Peyer's patch (tissue), 4 donors: ENCODE measurements around the gene CD2AP. TPM values are rescaled to one million over a fixed set of nuclear protein-coding genes. Genes with fewer than 3 reads are reported as not detected.

Experiments used
- DNase-seq, 3 donors: peaks; one replicate each; pipeline ENCODE4 v3.0.0-alpha.2; 2017 to 2019
- H3K27ac ChIP-seq, 4 donors: fragments of 200-600 bp; sonication (generic); one replicate each; pipeline ENCODE4 v1.5.1; 2016 to 2019
- H3K27me3 ChIP-seq, 2 donors: fragments of 200-600 bp; sonication (generic); one replicate each; pipeline ENCODE4 v1.5.1; 2019
- H3K36me3 ChIP-seq, 3 donors: fragments of 200-600 bp; sonication (generic); one replicate each; pipeline ENCODE4 v1.5.1; 2016 to 2019
- H3K4me1 ChIP-seq, 4 donors: fragments of 200-600 bp; sonication (generic); one replicate each; pipeline ENCODE4 v1.5.1; 2016 to 2019
- H3K4me3 ChIP-seq, 4 donors: fragments of 200-600 bp; sonication (generic); 1 replicate in 3 of 4; 2 replicates in 1 of 4; pipeline ENCODE4 v1.5.1; 2016 to 2019; ENCODE audit warnings: mild to moderate bottlenecking in 1 of 4
- H3K9me3 ChIP-seq, 4 donors: fragments of 200-600 bp; sonication (generic); one replicate each; pipeline ENCODE4 v1.5.1; 2016 to 2019; ENCODE audit warnings: mild to moderate bottlenecking in 1 of 4
- POLR2A ChIP-seq, 2 donors: fragments of 450-650 bp; IDR thresholded peaks; one replicate each; pipeline ENCODE4 v1.5.1; 2017; ENCODE audit warnings: antibody characterized with exemption in 2 of 2, mild to moderate bottlenecking in 2 of 2, moderate library complexity in 2 of 2
- total RNA-seq, 4 donors: library from RNA; depleted of rRNA; stranded (reverse); fragments of >200 nt; gene quantifications; one replicate each; pipeline ENCODE4 v1.1.0, GENCODE V29; 2016
- TF ChIP-seq, protein P1 (sequence below), 6 experiments: fragments of 450-650 bp in 4 of 6; fragments of 200-600 bp in 2 of 6; sonication (generic) in 1 of 6; IDR thresholded peaks; one replicate each; pipeline ENCODE4 v1.5.1; 2017 to 2019; ENCODE audit warnings: antibody characterized with exemption in 6 of 6, mild to moderate bottlenecking in 3 of 6, moderate library complexity in 1 of 6

Gene CD2AP
- total RNA-seq, 4 donors from 2014 or later: 59.4 to 151 (median 96.8) TPM

DNA sequence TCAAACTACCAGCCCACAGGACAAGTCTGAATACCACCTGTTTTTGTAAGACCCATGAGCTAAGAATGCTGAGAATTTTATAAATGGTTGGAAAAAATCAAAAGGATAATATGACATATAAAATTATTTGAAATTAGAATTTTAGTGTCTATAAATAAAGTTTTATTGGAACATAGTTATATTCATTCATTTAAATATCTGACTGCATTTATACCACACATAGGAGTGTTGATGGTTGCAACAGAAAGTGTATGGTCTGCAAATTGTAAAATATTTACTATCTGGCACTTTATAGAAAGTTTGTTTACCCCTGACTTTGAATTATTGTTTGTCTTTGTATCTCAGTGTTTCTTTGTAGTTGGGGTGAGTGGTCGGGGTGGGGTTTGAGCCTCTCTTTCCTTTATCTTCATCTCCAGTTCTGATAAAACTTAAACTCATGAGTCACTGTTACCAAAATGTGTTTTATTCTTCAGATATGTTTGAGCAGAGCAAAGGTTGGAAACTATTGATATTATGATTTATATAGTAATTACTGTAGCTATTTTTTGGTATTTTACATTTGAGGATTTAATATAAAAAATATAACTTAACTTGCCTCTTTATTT, 55.5 kb downstream of the CD2AP start:
- TF ChIP-seq POLR2A (IDR thresholded peaks at IDR 0.05): no peak
- TF ChIP-seq, protein P1, sequence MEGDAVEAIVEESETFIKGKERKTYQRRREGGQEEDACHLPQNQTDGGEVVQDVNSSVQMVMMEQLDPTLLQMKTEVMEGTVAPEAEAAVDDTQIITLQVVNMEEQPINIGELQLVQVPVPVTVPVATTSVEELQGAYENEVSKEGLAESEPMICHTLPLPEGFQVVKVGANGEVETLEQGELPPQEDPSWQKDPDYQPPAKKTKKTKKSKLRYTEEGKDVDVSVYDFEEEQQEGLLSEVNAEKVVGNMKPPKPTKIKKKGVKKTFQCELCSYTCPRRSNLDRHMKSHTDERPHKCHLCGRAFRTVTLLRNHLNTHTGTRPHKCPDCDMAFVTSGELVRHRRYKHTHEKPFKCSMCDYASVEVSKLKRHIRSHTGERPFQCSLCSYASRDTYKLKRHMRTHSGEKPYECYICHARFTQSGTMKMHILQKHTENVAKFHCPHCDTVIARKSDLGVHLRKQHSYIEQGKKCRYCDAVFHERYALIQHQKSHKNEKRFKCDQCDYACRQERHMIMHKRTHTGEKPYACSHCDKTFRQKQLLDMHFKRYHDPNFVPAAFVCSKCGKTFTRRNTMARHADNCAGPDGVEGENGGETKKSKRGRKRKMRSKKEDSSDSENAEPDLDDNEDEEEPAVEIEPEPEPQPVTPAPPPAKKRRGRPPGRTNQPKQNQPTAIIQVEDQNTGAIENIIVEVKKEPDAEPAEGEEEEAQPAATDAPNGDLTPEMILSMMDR (IDR thresholded peaks at IDR 0.05): no peak
- Histone ChIP-seq H3K4me3 (no peak overlapping the region), H3K4me1 (no peaks in the 10 kb centered on the region), H3K27ac (no peak overlapping the region), H3K9me3 (no peaks in the 10 kb centered on the region), H3K36me3 (peaks cover 0 to 18% (median 0%) of the 10 kb centered on the region in 3 donors), H3K27me3 (no peaks in the 10 kb centered on the region)
- DNase-seq: no peak

GRCh38 chr6:47534063-47534462, 56.5 kb downstream of the CD2AP start:
- H3K36me3 ChIP-seq: peaks cover 0 to 25% (median 0%) of the 10 kb centered on the region in 3 donors
- DNase-seq: no peak
- no peak for TF ChIP-seq POLR2A (IDR thresholded peaks at IDR 0.05)
- TF ChIP-seq, protein P1 (IDR thresholded peaks at IDR 0.05): no peak
- H3K27ac ChIP-seq: no peak overlapping the region
- no peaks in the 10 kb centered on the region for H3K4me1 ChIP-seq
- H3K27me3 ChIP-seq: no peaks in the 10 kb centered on the region
- H3K4me3 ChIP-seq: no peak overlapping the region
- H3K9me3 ChIP-seq: no peaks in the 10 kb centered on the region

- H3K36me3 ChIP-seq: peaks cover 0 to 25% (median 0%) of the 10 kb centered on the region in 3 donors
- H3K9me3 ChIP-seq: no peaks in the 10 kb centered on the region
- H3K27ac ChIP-seq: no peak overlapping the region
- H3K27me3 ChIP-seq: no peaks in the 10 kb centered on the region
- no peak overlapping the region for H3K4me3 ChIP-seq
- DNase-seq: no peak
- TF ChIP-seq POLR2A (IDR thresholded peaks at IDR 0.05): no peak
- TF ChIP-seq, protein P1 (IDR thresholded peaks at IDR 0.05): no peak
- no peaks in the 10 kb centered on the region for H3K4me1 ChIP-seq
These were observed 58.0 kb downstream of the CD2AP start for GRCh38 chr6:47535316-47536225.

- H3K4me1 ChIP-seq: no peaks in the 10 kb centered on the region
- no peaks in the 10 kb centered on the region for H3K27me3 ChIP-seq
- peaks cover 0 to 33% (median 0%) of the 10 kb centered on the region in 3 donors for H3K36me3 ChIP-seq
- TF ChIP-seq, protein P1 (IDR thresholded peaks at IDR 0.05): no peak
- no peak for TF ChIP-seq POLR2A (IDR thresholded peaks at IDR 0.05)
- H3K4me3 ChIP-seq: no peak overlapping the region
- H3K9me3 ChIP-seq: no peaks in the 10 kb centered on the region
- DNase-seq: no peak
- no peak overlapping the region for H3K27ac ChIP-seq
These were observed 59.3 kb downstream of the CD2AP start for GRCh38 chr6:47536816-47537401.

DNA sequence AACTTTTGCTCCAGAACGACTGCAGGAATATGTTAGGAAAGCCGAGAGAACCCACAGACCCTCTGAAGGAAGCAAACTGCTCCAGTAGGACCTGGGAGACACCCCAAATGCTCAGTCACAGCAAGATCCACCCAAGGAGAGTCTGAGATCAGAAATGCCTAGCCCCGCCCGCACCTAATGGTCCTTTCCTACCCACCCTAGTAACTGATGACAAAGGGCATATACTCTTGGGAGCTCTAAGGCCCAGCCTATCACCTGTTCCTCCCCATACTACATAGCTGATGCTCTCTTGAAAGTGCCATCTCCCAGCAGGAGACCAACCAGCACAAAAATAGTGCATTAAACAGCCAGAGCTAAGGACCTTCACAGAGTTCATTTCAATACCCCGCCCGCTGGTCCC, 67.6 kb downstream of the CD2AP start:
- no peak for TF ChIP-seq POLR2A (IDR thresholded peaks at IDR 0.05)
- TF ChIP-seq, protein P1 (IDR thresholded peaks at IDR 0.05): no peak

More for the DNA sequence above, 67.6 kb downstream of the CD2AP start:
- DNase-seq: no peak
- H3K4me3 ChIP-seq: no peak overlapping the region
- H3K27me3 ChIP-seq: no peaks in the 10 kb centered on the region
- no peaks in the 10 kb centered on the region for H3K9me3 ChIP-seq
- H3K4me1 ChIP-seq: no peaks in the 10 kb centered on the region
- peaks cover 0 to 45% (median 0%) of the 10 kb centered on the region in 3 donors for H3K36me3 ChIP-seq
- no peak overlapping the region for H3K27ac ChIP-seq
